H9 (cell line): ENCODE results near the gene SPIN1. TPM values are rescaled to one million over a fixed set of nuclear protein-coding genes. Genes with fewer than 3 reads are reported as not detected.

Source experiments
- DNase-seq: peaks from one replicate; pipeline ENCODE4 v3.0.0-alpha.2; 2017
- H2AFZ ChIP-seq: one replicate; pipeline ENCODE4 v1.6.1; 2013; ENCODE audit warnings: mild to moderate bottlenecking, low read length, control low read depth, moderate library complexity
- H2AK5ac ChIP-seq: 2 replicates; pipeline ENCODE4 v1.6.1; 2013; ENCODE audit warnings: low read length, control low read depth, mixed read lengths; ENCODE audit not compliant: insufficient read length
- H2BK120ac ChIP-seq: one replicate; pipeline ENCODE4 v1.6.1; 2013; ENCODE audit warnings: low read depth, mild to moderate bottlenecking, low read length, control low read depth, inconsistent platforms; ENCODE audit not compliant: poor library complexity, severe bottlenecking
- H2BK12ac ChIP-seq: 2 replicates; pipeline ENCODE4 v1.6.1; 2013; ENCODE audit warnings: low read length, control low read depth, mixed read lengths, low read depth; ENCODE audit not compliant: insufficient read length
- H2BK15ac ChIP-seq: 2 replicates; pipeline ENCODE4 v1.6.1; 2013; ENCODE audit warnings: low read depth, low read length, control low read depth
- H2BK20ac ChIP-seq: one replicate; pipeline ENCODE4 v1.6.1; 2013; ENCODE audit warnings: low read depth, mild to moderate bottlenecking, low read length, control low read depth, inconsistent platforms; ENCODE audit not compliant: poor library complexity, severe bottlenecking
- H2BK5ac ChIP-seq: 2 replicates; pipeline ENCODE4 v1.6.1; 2013; ENCODE audit warnings: low read length, control low read depth, mixed read lengths; ENCODE audit not compliant: insufficient read length
- H3K14ac ChIP-seq: 2 replicates; pipeline ENCODE4 v1.6.1; 2013; ENCODE audit warnings: low read length, control low read depth; ENCODE audit not compliant: insufficient read depth
- H3K18ac ChIP-seq: 2 replicates; pipeline ENCODE4 v1.6.1; 2013; ENCODE audit warnings: low read depth, mild to moderate bottlenecking, mixed read lengths, low read length, control low read depth; ENCODE audit not compliant: insufficient read length
- H3K23ac ChIP-seq: 2 replicates; pipeline ENCODE4 v1.6.1; 2013; ENCODE audit warnings: low read length, control low read depth, mixed read lengths, low read depth; ENCODE audit not compliant: insufficient read length
- H3K23me2 ChIP-seq: 2 replicates; pipeline ENCODE4 v1.6.1; 2013; ENCODE audit warnings: low read depth, mild to moderate bottlenecking, mixed read lengths, low read length, control low read depth; ENCODE audit not compliant: insufficient read length, poor library complexity, severe bottlenecking
- H3K27ac ChIP-seq: 2 replicates; pipeline ENCODE4 v1.5.1; 2013; ENCODE audit warnings: low read length, control low read depth, mixed read lengths, low read depth; ENCODE audit not compliant: insufficient read length
- H3K27me3 ChIP-seq: 2 replicates; pipeline ENCODE4 v1.6.1; 2013; ENCODE audit warnings: low read length, control low read depth, inconsistent platforms; ENCODE audit not compliant: insufficient read depth
- H3K4ac ChIP-seq: 2 replicates; pipeline ENCODE4 v1.6.1; 2013; ENCODE audit warnings: low read depth, mild to moderate bottlenecking, control low read depth, inconsistent platforms, low read length, moderate library complexity
- H3K4me1 ChIP-seq: 2 replicates; pipeline ENCODE4 v1.6.1; 2013; ENCODE audit warnings: low read length, control low read depth, inconsistent platforms; ENCODE audit not compliant: insufficient read depth
- H3K4me2 ChIP-seq: 2 replicates; pipeline ENCODE4 v1.6.1; 2013; ENCODE audit warnings: low read length, control low read depth, mixed read lengths; ENCODE audit not compliant: insufficient read length, insufficient read depth
- H3K56ac ChIP-seq: 2 replicates; pipeline ENCODE4 v1.6.1; 2013; ENCODE audit warnings: low read depth, mild to moderate bottlenecking, mixed read lengths, low read length, control low read depth; ENCODE audit not compliant: insufficient read length
- H3K79me1 ChIP-seq: 2 replicates; pipeline ENCODE4 v1.6.1; 2013; ENCODE audit warnings: low read depth, mild to moderate bottlenecking, moderate library complexity, low read length, control low read depth, inconsistent platforms; ENCODE audit not compliant: insufficient read depth, poor library complexity, severe bottlenecking
- H3K79me2 ChIP-seq: 2 replicates; pipeline ENCODE4 v1.6.1; 2013; ENCODE audit warnings: low read length, control low read depth, inconsistent platforms; ENCODE audit not compliant: insufficient read depth
- H3K9ac ChIP-seq: 2 replicates; pipeline ENCODE4 v1.6.1; 2013; ENCODE audit warnings: low read length, control low read depth, mixed read lengths; ENCODE audit not compliant: insufficient read length; ENCODE audit errors: extremely low read depth
- H3K9me3 ChIP-seq: one replicate; pipeline ENCODE4 v1.6.1; 2013; ENCODE audit warnings: low read depth, low read length, inconsistent platforms; ENCODE audit not compliant: control insufficient read depth
- H3T11ph ChIP-seq: one replicate; pipeline ENCODE4 v1.6.1; 2013; ENCODE audit warnings: mild to moderate bottlenecking, low read length, control low read depth, inconsistent platforms
- H4K20me1 ChIP-seq: one replicate; pipeline ENCODE4 v1.6.1; 2013; ENCODE audit not compliant: control insufficient read depth, insufficient read length, insufficient read depth
- H4K5ac ChIP-seq: 2 replicates; pipeline ENCODE4 v1.6.1; 2013; ENCODE audit warnings: low read depth, mild to moderate bottlenecking, mixed read lengths, low read length, control low read depth; ENCODE audit not compliant: insufficient read length
- H4K8ac ChIP-seq: replicated peaks from 2 replicates; pipeline ENCODE4 v1.6.1; 2013; ENCODE audit warnings: low read length, control low read depth, mixed read lengths, low read depth; ENCODE audit not compliant: insufficient read length
- H4K91ac ChIP-seq: 2 replicates; pipeline ENCODE4 v1.6.1; 2013; ENCODE audit warnings: low read depth, mild to moderate bottlenecking, moderate library complexity, mixed read lengths, low read length, control low read depth; ENCODE audit not compliant: insufficient read length
- H3K27ac Mint-ChIP-seq, 3 experiments: 2 replicates in 2 of 3; 3 replicates in 1 of 3; pipeline ENCODE4 v1.8.0; 2020 to 2021; ENCODE audit warnings: mixed read lengths in 3 of 3, mild to moderate bottlenecking in 1 of 3, moderate library complexity in 1 of 3
- H3K27me3 Mint-ChIP-seq: 2 replicates; pipeline ENCODE4 v1.8.0; 2021; ENCODE audit warnings: low read depth, mild to moderate bottlenecking, moderate library complexity, mixed read lengths
- H3K36me3 Mint-ChIP-seq, 3 experiments: 2 replicates in 2 of 3; 3 replicates in 1 of 3; pipeline ENCODE4 v1.8.0; 2020 to 2021; ENCODE audit warnings: low read depth in 3 of 3, mixed read lengths in 3 of 3; ENCODE audit not compliant: insufficient read depth in 1 of 3
- H3K4me1 Mint-ChIP-seq, 2 experiments: 2 replicates each; pipeline ENCODE4 v1.8.0; 2020; ENCODE audit warnings: mixed read lengths in 2 of 2
- H3K4me3 Mint-ChIP-seq, 2 experiments: 2 replicates in 1 of 2; 3 replicates in 1 of 2; pipeline ENCODE4 v1.8.0; 2020 to 2021; ENCODE audit warnings: mild to moderate bottlenecking in 2 of 2, mixed read lengths in 2 of 2, moderate library complexity in 1 of 2
- H3K9me3 Mint-ChIP-seq, 2 experiments: 2 replicates in 1 of 2; 3 replicates in 1 of 2; pipeline ENCODE4 v1.8.0; 2020; ENCODE audit warnings: mild to moderate bottlenecking in 2 of 2, mixed read lengths in 2 of 2, moderate library complexity in 1 of 2
- CTCF ChIP-seq: fragments of 200-600 bp; sonication (generic); conservative IDR thresholded peaks from 3 replicates; pipeline ENCODE4 v1.8.0; 2021; ENCODE audit warnings: antibody characterized with exemption, mild to moderate bottlenecking
- WGBS: extraction: QIAGEN DNeasy Blood & Tissue Kit; methylation state at CpG from one replicate; pipeline ENCODE4 v1.1.7; 2013; ENCODE audit warnings: missing lambda C conversion rate, low lambda C conversion rate, mixed read lengths; ENCODE audit not compliant: insufficient read length; ENCODE audit errors: extremely low coverage; 5-methylcytosine and 5-hydroxymethylcytosine counted together
- total RNA-seq: library from RNA; stranded (reverse); gene quantifications from 2 replicates; pipeline ENCODE4 v1.2.1, GENCODE V29; 2021

Gene SPIN1
- total RNA-seq, 1 experiment from 2014 or later, result 136 TPM

DNA sequence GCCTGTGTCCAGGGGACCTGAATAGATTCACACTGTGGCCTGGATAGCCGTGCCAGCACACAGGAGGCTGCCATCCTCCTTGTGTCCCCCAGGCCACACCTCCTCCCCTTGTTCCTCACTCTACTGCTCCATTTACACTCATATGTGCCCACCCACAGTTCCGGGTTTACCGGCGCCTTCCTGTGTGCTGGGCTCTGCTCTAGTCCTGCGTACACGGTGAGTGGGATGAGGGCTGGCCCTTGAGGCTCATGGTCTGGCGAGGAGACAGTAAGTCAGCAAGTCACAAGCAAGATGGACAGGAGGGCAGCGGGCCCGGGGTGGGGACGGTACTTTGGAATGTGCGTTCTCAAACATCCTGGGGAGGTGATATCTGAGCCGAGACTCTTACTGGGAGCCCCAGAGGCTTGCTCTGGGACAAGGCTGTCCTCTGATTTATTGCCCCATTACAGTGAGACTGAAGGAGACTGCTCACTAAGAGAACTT, 114.3 kb downstream of the SPIN1 start:
- H3K27me3 Mint-ChIP-seq, result no peaks in the 10 kb centered on the region
- no peak overlapping the region for H3T11ph ChIP-seq
- peak overlapping the region; percentile 11; the same call in 1 of the 2 replicates for H3K14ac ChIP-seq
- H3K27ac ChIP-seq, result no peak overlapping the region
- H3K9ac ChIP-seq, result no peak overlapping the region
- no peaks in the 10 kb centered on the region for H3K9me3 Mint-ChIP-seq
- DNase-seq, result no peak
- H2AFZ ChIP-seq, result peak overlapping the region; percentile 27
- H3K56ac ChIP-seq, result no peak overlapping the region
- peaks cover 6% of the 10 kb centered on the region; the same call in 1 of the 2 replicates for H3K4me1 ChIP-seq
- H2AK5ac ChIP-seq, result no peak overlapping the region
- no peak overlapping the region for H3K4me3 Mint-ChIP-seq
- no peak overlapping the region for H4K8ac ChIP-seq
- H3K18ac ChIP-seq, result no peak overlapping the region
- H4K91ac ChIP-seq, result no peak overlapping the region
- H3K23me2 ChIP-seq, result no peaks in the 10 kb centered on the region
- WGBS, result no CpG with 5 or more reads among the region's 12 CpGs
- no peaks in the 10 kb centered on the region for H3K9me3 ChIP-seq
- H3K36me3 Mint-ChIP-seq, result no peaks in the 10 kb centered on the region; a peak in 1 of 7 replicates
- TF ChIP-seq CTCF, result no peak
- H3K79me2 ChIP-seq, result no peaks in the 10 kb centered on the region
- H2BK12ac ChIP-seq, result no peak overlapping the region
- no peak overlapping the region for H3K23ac ChIP-seq
- H2BK20ac ChIP-seq, result no peak overlapping the region
- no peak overlapping the region for H2BK120ac ChIP-seq
- H3K4me1 Mint-ChIP-seq, result peaks cover 10 to 17% of the 10 kb centered on the region in 2 experiments
- no peak overlapping the region for H3K4ac ChIP-seq
- no peaks in the 10 kb centered on the region for H3K27me3 ChIP-seq
- H2BK5ac ChIP-seq, result no peak overlapping the region
- no peak overlapping the region for H3K4me2 ChIP-seq
- peak overlapping the region in 2 of 3 experiments; percentile 41 to 68; a peak in 2 of 7 replicates for H3K27ac Mint-ChIP-seq
- H2BK15ac ChIP-seq, result no peak overlapping the region
- no peaks in the 10 kb centered on the region for H3K79me1 ChIP-seq
- no peaks in the 10 kb centered on the region for H4K20me1 ChIP-seq
- no peak overlapping the region for H4K5ac ChIP-seq
